GM10248 (cell line): ENCODE data around the gene LRRC41.

Experiments
- CTCF ChIA-PET: fragments of 300-600 bp; sonication (Branson Sonifier 250); formaldehyde crosslinking; extraction: SDS; loops from one replicate; lab custom pipeline; 2021; ENCODE audit warnings: antibody characterized with exemption; lab: Yijun Ruan, JAX
- POLR2A ChIA-PET: fragments of 350-650 bp; sonication (Branson Sonifier 250); formaldehyde crosslinking; extraction: SDS; loops from one replicate; lab custom pipeline; 2020; ENCODE audit warnings: antibody characterized with exemption; lab: Yijun Ruan, JAX
- DNase-seq: peaks from one replicate; pipeline ENCODE4 v3.0.0; 2012; ENCODE audit errors: extremely low spot score
- CTCF ChIP-seq: IDR thresholded peaks from 2 replicates; pipeline ENCODE4 v1.5.1; 2012; ENCODE audit warnings: mild to moderate bottlenecking, low read depth; ENCODE audit errors: extremely low read depth, missing control alignments, control extremely low read depth

Gene LRRC41

GRCh38 chr1:46303038-46303871, at the start of gene LRRC41, which contains the start of gene UQCRH:
LRRC41 (minus strand) TSS chr1:46303616; CDS start chr1:46303322, 294 bp downstream.
UQCRH (plus strand) TSS chr1:46303698; CDS start chr1:46303767, 69 bp downstream.
- DNase-seq: peak; percentile 91
- POLR2A ChIA-PET: interaction anchor here (0.6 to 1.7 kb wide), 9 partner anchors 22 to 1582 kb away, joined by 3 to 6 read pairs (median 3); partner anchors contain the start of gene NSUN4
- CTCF ChIA-PET: interaction anchor here (0.6 to 2.6 kb wide), 11 partner anchors 12 to 175 kb away, joined by 3 to 13 read pairs (median 3); partner anchors contain the start of genes NSUN4 and RAD54L
- TF ChIP-seq CTCF: no peak

GRCh38 chr1:46352363-46352762, 48.9 kb upstream of the LRRC41 start:
- ChIA-PET CTCF (interaction anchor here (0.8 to 1.3 kb wide), 4 partner anchors 10 to 56 kb away, joined by 3 to 6 read pairs (median 4); no protein-coding TSS in a partner anchor), POLR2A (no interaction called here)
- no peak for DNase-seq
- TF ChIP-seq CTCF: no peak

GRCh38 chr1:46345281-46345680, 41.9 kb upstream of the LRRC41 start:
- no peak for TF ChIP-seq CTCF
- CTCF ChIA-PET: interaction anchor here (1.4 to 6.1 kb wide), 2 partner anchors 12 to 100 kb away, joined by 7 to 72 read pairs; no protein-coding TSS in a partner anchor
- DNase-seq: no peak
- POLR2A ChIA-PET: no interaction called here

GRCh38 chr1:46344481-46344880, 41.1 kb upstream of the LRRC41 start:
- ChIA-PET POLR2A (no interaction called here), CTCF (interaction anchor here (1.0 to 3.9 kb wide), 4 partner anchors 11 to 120 kb away, joined by 3 to 35 read pairs (median 4); no protein-coding TSS in a partner anchor)
- no peak for DNase-seq
- TF ChIP-seq CTCF: no peak

- DNase-seq: no peak
- CTCF ChIA-PET: interaction anchor here (1.0 to 3.9 kb wide), 4 partner anchors 10 to 120 kb away, joined by 3 to 35 read pairs (median 4); no protein-coding TSS in a partner anchor
- no peak for TF ChIP-seq CTCF
- POLR2A ChIA-PET: no interaction called here
These were observed 40.3 kb upstream of the LRRC41 start for GRCh38 chr1:46343705-46344104.

- DNase-seq: no peak
- no peak for TF ChIP-seq CTCF
- ChIA-PET CTCF (interaction anchor here (1.0 to 3.9 kb wide), 3 partner anchors 10 to 98 kb away, joined by 3 to 35 read pairs (median 3); no protein-coding TSS in a partner anchor), POLR2A (interaction anchor here (0.6 kb wide), 1 partner anchor 10 kb away, joined by 3 read pairs; no protein-coding TSS in a partner anchor)
These were observed 39.9 kb upstream of the LRRC41 start for GRCh38 chr1:46343351-46343695.
